ENCODE data around the gene DGKH.

Gene DGKH

DNA sequence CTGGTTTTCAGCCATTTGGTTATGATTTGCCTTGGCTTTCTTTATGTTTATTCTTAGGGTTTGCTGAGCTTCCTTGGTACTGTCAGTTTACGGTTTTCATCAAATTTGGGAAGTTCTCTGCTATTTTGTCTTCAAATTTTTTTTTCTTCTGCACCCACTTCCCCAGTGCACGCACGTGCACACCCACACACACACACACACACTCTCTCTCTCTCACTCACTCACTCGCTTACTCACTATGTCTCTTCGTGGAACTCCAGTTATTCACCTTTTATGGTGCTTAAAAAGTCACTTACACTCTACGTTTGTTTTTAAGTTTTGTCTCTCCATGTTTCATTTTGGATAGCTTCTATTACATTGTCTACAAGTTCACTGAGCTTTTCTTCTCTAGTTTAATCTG is 230.6 kb downstream of the DGKH start:
- TF ChIP-seq CTCF (conservative IDR thresholded peaks at IDR 0.05; ENCODE audit: low read length) (no peak), EZH2phosphoT487 (IDR thresholded peaks at IDR 0.05; ENCODE audit: borderline replicate concordance) (no peak)
- Histone ChIP-seq H3F3A (ENCODE audit: low read depth) (no peaks in the 10 kb centered on the region), H3K27me3 (ENCODE audit: insufficient read depth, low read length, poor library complexity, severe bottlenecking) (no peaks in the 10 kb centered on the region), H3K9me2 (replicated peaks; ENCODE audit: low read depth, low read length) (no peaks in the 10 kb centered on the region), H3K4me3 (ENCODE audit: low read length, poor library complexity, severe bottlenecking) (no peak overlapping the region), H3K4me2 (ENCODE audit: low read depth, low read length, poor library complexity, severe bottlenecking) (peak overlapping the region; percentile 49), H2AFZ (ENCODE audit: low read length) (no peak overlapping the region), H3K79me2 (ENCODE audit: insufficient read depth, low read length) (peaks cover 81% of the 10 kb centered on the region), H3K9me3 (ENCODE audit: insufficient read depth, low read depth, low read length) (no peaks in the 10 kb centered on the region), H4K20me1 (ENCODE audit: insufficient read depth, low read length, poor library complexity, severe bottlenecking) (peaks cover 32% of the 10 kb centered on the region), H3K4me1 (ENCODE audit: insufficient read depth, low read length, poor library complexity, severe bottlenecking) (peaks cover 70% of the 10 kb centered on the region), H3K9ac (ENCODE audit: low read depth, low read length, poor library complexity, severe bottlenecking) (no peak overlapping the region), H3K36me3 (ENCODE audit: insufficient read depth, low read length) (no peaks in the 10 kb centered on the region)

DNA sequence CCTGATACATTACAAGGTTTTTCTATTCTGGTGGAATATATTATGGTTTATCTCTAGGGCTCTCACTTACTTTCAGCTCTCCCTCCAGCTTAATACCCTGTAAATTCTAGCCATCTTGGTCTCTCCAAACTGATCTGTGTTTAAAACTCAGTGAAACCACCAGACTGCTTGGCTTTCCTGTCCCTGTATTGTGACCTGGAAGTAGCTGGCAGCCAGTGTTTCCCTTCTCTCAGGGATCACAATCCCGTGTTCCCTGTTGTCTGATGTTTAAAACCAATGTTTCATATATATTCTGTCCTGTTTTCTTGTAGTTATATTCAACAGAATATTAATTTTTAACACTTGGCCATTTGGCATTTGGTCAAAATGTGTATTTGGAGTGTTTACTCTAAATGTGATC is 231.5 kb downstream of the DGKH start:
- Histone ChIP-seq H3K4me2 (ENCODE audit: low read depth, low read length, poor library complexity, severe bottlenecking) (peak overlapping the region; percentile 49), H3K36me3 (ENCODE audit: insufficient read depth, low read length) (no peaks in the 10 kb centered on the region), H3K27me3 (ENCODE audit: insufficient read depth, low read length, poor library complexity, severe bottlenecking) (no peaks in the 10 kb centered on the region), H3K4me1 (ENCODE audit: insufficient read depth, low read length, poor library complexity, severe bottlenecking) (peaks cover 65% of the 10 kb centered on the region), H3K9ac (ENCODE audit: low read depth, low read length, poor library complexity, severe bottlenecking) (peak overlapping the region; percentile 27), H3K9me3 (ENCODE audit: insufficient read depth, low read depth, low read length) (no peaks in the 10 kb centered on the region), H4K20me1 (ENCODE audit: insufficient read depth, low read length, poor library complexity, severe bottlenecking) (peaks cover 31% of the 10 kb centered on the region), H3K9me2 (replicated peaks; ENCODE audit: low read depth, low read length) (no peaks in the 10 kb centered on the region), H2AFZ (ENCODE audit: low read length) (no peak overlapping the region), H3K4me3 (ENCODE audit: low read length, poor library complexity, severe bottlenecking) (peak overlapping the region; percentile 10), H3K79me2 (ENCODE audit: insufficient read depth, low read length) (peaks cover 74% of the 10 kb centered on the region), H3F3A (ENCODE audit: low read depth) (no peaks in the 10 kb centered on the region)
- TF ChIP-seq EZH2phosphoT487 (IDR thresholded peaks at IDR 0.05; ENCODE audit: borderline replicate concordance), result no peak
- TF ChIP-seq CTCF (conservative IDR thresholded peaks at IDR 0.05; ENCODE audit: low read length), result no peak

- H3K9me3 ChIP-seq (ENCODE audit: insufficient read depth, low read depth, low read length), result no peaks in the 10 kb centered on the region
- H3K79me2 ChIP-seq (ENCODE audit: insufficient read depth, low read length), result peaks cover 69% of the 10 kb centered on the region
- H3K36me3 ChIP-seq (ENCODE audit: insufficient read depth, low read length), result no peaks in the 10 kb centered on the region
- no peak overlapping the region for H3K4me3 ChIP-seq (ENCODE audit: low read length, poor library complexity, severe bottlenecking)
- no peak overlapping the region for H3K9ac ChIP-seq (ENCODE audit: low read depth, low read length, poor library complexity, severe bottlenecking)
- no peaks in the 10 kb centered on the region for H3K27me3 ChIP-seq (ENCODE audit: insufficient read depth, low read length, poor library complexity, severe bottlenecking)
- TF ChIP-seq EZH2phosphoT487 (IDR thresholded peaks at IDR 0.05; ENCODE audit: borderline replicate concordance) (no peak), CTCF (conservative IDR thresholded peaks at IDR 0.05; ENCODE audit: low read length) (no peak)
- H3K9me2 ChIP-seq (replicated peaks; ENCODE audit: low read depth, low read length), result no peaks in the 10 kb centered on the region
- H3K4me1 ChIP-seq (ENCODE audit: insufficient read depth, low read length, poor library complexity, severe bottlenecking), result peaks cover 60% of the 10 kb centered on the region
- peak overlapping the region; percentile 49 for H3K4me2 ChIP-seq (ENCODE audit: low read depth, low read length, poor library complexity, severe bottlenecking)
- H4K20me1 ChIP-seq (ENCODE audit: insufficient read depth, low read length, poor library complexity, severe bottlenecking), result peaks cover 25% of the 10 kb centered on the region
- H3F3A ChIP-seq (ENCODE audit: low read depth), result no peaks in the 10 kb centered on the region
- no peak overlapping the region for H2AFZ ChIP-seq (ENCODE audit: low read length)
Observed at GRCh38 chr13:42280537-42280936, 232.1 kb downstream of the DGKH start.
